Measurements from ENCODE around the gene VAV2.

- no peak for TF ChIP-seq TSHZ2 (CRISPR knock-in tag; IDR thresholded peaks at IDR 0.05)
- TF ChIP-seq ZNF8 (CRISPR knock-in tag; IDR thresholded peaks at IDR 0.05): no peak
- no peak for TF ChIP-seq PPARA (CRISPR knock-in tag; IDR thresholded peaks at IDR 0.05; ENCODE audit: borderline replicate concordance)
- TF ChIP-seq RARB (CRISPR knock-in tag; IDR thresholded peaks at IDR 0.05): no peak
- no peak for TF ChIP-seq CSRNP3 (CRISPR knock-in tag; IDR thresholded peaks at IDR 0.05)
- no peak for TF ChIP-seq PATZ1 (CRISPR knock-in tag; IDR thresholded peaks at IDR 0.05; ENCODE audit: borderline replicate concordance)
- no peak for TF ChIP-seq TCF4 (CRISPR knock-in tag; IDR thresholded peaks at IDR 0.05; ENCODE audit: borderline replicate concordance)
- no peak for TF ChIP-seq BACH2 (CRISPR knock-in tag; IDR thresholded peaks at IDR 0.05; ENCODE audit: borderline replicate concordance)
- no peak for TF ChIP-seq CREB5 (CRISPR knock-in tag; IDR thresholded peaks at IDR 0.05; ENCODE audit: low read depth)
- no peak for TF ChIP-seq ZFP3 (CRISPR knock-in tag; IDR thresholded peaks at IDR 0.05)
- no peak for TF ChIP-seq ISL1 (CRISPR knock-in tag; IDR thresholded peaks at IDR 0.05)
- no peak for TF ChIP-seq ZC3H10 (CRISPR knock-in tag; IDR thresholded peaks at IDR 0.05)
- no peak for TF ChIP-seq CSDC2 (CRISPR knock-in tag; IDR thresholded peaks at IDR 0.05)
Observed at GRCh38 chr9:133950629-133951111, 41.5 kb downstream of the VAV2 start.
